ENCODE measurements around the gene HSP90B1.

HSP90B1 gene

DNA sequence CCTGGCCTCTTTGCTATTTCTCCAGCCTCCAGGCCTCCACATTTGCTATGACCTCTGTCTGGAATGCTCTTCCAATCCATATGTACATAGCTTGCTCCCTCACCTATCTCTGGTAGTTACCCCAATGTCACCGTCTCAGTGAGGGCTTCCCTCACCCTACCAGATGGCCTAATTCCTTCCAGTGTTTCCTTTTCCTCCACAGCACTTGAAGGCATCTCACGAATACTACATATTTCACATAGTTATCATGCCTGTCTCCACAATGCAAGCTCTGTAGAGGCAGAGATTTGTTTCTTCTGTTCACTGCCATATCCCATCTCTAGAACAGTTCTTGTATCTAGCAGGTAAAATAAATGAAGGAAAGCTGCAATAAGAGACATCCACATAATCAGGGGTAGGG, 21.3 kb upstream of the HSP90B1 start:
- TF ChIP-seq, protein P1, sequence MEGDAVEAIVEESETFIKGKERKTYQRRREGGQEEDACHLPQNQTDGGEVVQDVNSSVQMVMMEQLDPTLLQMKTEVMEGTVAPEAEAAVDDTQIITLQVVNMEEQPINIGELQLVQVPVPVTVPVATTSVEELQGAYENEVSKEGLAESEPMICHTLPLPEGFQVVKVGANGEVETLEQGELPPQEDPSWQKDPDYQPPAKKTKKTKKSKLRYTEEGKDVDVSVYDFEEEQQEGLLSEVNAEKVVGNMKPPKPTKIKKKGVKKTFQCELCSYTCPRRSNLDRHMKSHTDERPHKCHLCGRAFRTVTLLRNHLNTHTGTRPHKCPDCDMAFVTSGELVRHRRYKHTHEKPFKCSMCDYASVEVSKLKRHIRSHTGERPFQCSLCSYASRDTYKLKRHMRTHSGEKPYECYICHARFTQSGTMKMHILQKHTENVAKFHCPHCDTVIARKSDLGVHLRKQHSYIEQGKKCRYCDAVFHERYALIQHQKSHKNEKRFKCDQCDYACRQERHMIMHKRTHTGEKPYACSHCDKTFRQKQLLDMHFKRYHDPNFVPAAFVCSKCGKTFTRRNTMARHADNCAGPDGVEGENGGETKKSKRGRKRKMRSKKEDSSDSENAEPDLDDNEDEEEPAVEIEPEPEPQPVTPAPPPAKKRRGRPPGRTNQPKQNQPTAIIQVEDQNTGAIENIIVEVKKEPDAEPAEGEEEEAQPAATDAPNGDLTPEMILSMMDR (conservative IDR thresholded peaks at IDR 0.05; ENCODE audit: control insufficient read depth, insufficient read depth, low read depth, low read length) = no peak
- DNase-seq (ENCODE audit: low read depth) = no peak
- H3K4me3 ChIP-seq (ENCODE audit: control insufficient read depth, low read depth, low read length) = no peak overlapping the region

DNA sequence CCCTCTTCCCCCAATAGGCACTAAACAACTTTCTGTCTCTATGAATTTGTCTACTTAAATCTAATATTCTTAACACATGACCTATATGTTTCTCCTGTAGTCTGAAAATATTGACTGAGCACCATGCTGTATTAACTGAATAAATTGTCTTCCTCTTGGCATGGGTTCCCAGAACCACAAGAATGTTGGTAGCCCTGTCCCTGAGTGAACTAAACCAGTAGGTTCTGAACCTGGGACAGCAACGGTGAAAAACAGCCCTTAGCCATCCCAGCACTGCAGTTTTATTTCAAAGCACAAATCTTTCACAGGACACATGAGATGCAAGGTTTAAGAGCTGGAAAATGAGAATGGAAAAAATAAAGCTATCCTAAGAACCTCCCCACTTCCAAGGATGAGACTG, 20.4 kb upstream of the HSP90B1 start:
- no peak overlapping the region for H3K4me3 ChIP-seq (ENCODE audit: control insufficient read depth, low read depth, low read length)
- no peak for DNase-seq (ENCODE audit: low read depth)
- TF ChIP-seq, protein P1 (conservative IDR thresholded peaks at IDR 0.05; ENCODE audit: control insufficient read depth, insufficient read depth, low read depth, low read length) = no peak

DNA sequence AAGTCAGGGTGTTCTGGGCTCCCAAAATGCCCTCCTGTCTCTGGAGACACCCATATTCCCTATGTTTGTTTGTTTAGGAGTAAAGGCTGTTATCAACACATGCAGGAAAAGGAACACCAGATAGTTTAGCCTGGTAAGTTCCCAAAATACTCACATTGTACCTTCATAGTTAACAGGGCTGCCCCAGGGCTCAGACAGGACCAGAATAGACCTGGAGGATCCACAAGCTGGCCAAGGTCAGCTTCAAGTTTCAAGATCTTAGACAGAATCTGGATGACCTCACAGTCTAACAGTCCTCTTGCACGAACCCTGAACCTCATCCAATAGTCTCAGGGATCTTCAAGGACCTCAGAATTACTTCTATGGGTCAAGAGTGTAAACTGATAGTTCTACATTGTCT, 18.1 kb upstream of the HSP90B1 start:
- H3K4me3 ChIP-seq (ENCODE audit: control insufficient read depth, low read depth, low read length) = no peak overlapping the region
- DNase-seq (ENCODE audit: low read depth) = no peak
- TF ChIP-seq, protein P1 (conservative IDR thresholded peaks at IDR 0.05; ENCODE audit: control insufficient read depth, insufficient read depth, low read depth, low read length) = no peak

DNA sequence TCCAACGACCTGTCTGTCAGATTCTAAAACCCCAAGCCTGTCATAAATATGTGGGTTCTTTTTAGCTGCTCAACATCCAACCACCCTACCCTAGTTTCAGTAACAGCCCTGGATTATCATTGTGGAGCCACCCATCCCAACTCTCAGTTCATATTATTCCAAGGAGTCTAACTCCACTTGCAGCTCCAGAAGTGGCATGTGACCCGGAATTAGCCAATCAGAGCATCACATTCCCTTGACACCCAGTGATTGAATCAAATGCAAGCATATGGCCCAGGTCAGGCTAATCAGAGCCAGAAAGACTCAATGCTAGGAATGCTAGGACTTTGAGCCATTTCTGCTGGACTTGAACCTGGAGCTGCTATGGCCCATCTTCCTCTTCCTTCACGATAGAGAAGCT, 17.1 kb upstream of the HSP90B1 start:
- TF ChIP-seq, protein P1 (conservative IDR thresholded peaks at IDR 0.05; ENCODE audit: control insufficient read depth, insufficient read depth, low read depth, low read length) = no peak
- DNase-seq (ENCODE audit: low read depth) = no peak
- no peak overlapping the region for H3K4me3 ChIP-seq (ENCODE audit: control insufficient read depth, low read depth, low read length)

GRCh38 chr12:103915306-103915705, 14.9 kb upstream of the HSP90B1 start:
- no peak overlapping the region for H3K4me3 ChIP-seq (ENCODE audit: control insufficient read depth, low read depth, low read length)
- TF ChIP-seq, protein P1 (conservative IDR thresholded peaks at IDR 0.05; ENCODE audit: control insufficient read depth, insufficient read depth, low read depth, low read length) = no peak
- no peak for DNase-seq (ENCODE audit: low read depth)

DNA sequence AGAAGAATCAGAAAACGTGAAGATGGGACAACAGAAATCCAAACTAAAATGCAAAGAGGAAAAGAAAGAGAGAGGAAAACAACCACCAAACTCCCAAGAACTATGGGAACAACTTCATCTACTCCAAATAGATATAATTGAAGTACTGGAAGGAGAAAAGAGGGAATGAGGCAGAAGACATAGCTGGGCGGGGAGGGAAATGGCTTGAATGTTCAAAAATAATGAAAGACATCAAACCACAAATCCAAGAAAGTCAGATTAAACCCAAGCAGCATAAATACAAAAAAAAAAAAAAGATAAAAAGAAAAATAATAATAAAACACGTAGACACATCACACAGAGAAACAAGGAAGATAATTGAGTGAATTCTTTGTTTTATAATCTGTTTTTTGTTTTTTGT, 12.3 kb upstream of the HSP90B1 start:
- DNase-seq (ENCODE audit: low read depth) = no peak
- no peak overlapping the region for H3K4me3 ChIP-seq (ENCODE audit: control insufficient read depth, low read depth, low read length)
- TF ChIP-seq, protein P1 (conservative IDR thresholded peaks at IDR 0.05; ENCODE audit: control insufficient read depth, insufficient read depth, low read depth, low read length) = no peak
